CD4-positive, alpha-beta T cell treated with Interleukin-15 for 1 hour (primary cell): ENCODE measurements around the gene PLA2G2A.
"Not testable (repeated sequence)": the region's sequence is repeated elsewhere in the genome, so short reads cannot be mapped to it uniquely, and the experiment has no call there.

ENCODE experiments used
- DNase-seq: peaks from one replicate; pipeline ENCODE4 v3.0.0-alpha.2; 2020

The PLA2G2A gene

GRCh38 chr1:19979494-19979977 lies at the start of gene PLA2G2A:
PLA2G2A (minus strand) TSS chr1:19979618; CDS start chr1:19978773, 845 bp downstream.
- DNase-seq = no peak

DNA sequence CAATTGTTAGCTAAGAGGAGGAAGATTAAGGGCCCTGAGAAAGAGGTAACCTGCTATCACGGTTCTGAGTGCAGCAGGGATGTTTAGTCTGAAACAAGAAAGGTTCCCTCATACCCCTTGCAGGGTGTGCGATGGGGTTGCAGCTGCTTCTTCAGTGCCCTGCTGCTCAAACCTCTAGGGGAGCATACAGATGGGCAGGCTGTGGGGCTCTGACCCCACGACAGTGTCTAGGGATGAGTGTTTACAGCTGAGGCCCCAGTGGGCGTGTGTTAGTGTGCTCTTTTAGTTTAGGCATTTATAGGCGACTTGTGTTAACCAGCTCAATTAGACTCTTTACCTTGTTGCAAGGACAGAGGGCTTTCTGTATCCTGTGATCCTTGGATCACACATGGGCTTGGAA lies 49.3 kb upstream of the PLA2G2A start:
- DNase-seq = no peak

DNA sequence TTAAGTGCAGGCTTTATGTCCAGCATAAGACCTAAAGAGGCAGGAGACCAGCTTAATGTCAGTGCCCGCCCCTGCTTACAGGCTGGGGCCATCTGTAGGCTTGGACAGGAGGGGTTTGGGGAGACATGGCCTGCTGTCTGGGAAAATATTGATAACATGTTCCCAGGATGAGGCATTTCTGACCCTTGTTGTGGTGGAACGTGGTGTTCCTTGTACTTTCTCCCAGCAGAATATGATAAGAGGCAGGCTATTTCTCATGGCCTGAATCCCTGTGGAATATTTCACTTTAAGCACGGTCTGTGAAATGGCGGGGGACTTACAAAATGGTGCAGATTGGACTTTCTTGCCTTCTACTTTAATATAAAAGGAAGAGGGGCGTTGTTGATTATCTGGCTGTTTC lies 48.7 kb upstream of the PLA2G2A start:
- DNase-seq = no peak

GRCh38 chr1:20017741-20018140 lies 38.3 kb upstream of the PLA2G2A start:
- DNase-seq = no peak

GRCh38 chr1:20014153-20014552 lies 34.7 kb upstream of the PLA2G2A start:
- no peak for DNase-seq

DNA sequence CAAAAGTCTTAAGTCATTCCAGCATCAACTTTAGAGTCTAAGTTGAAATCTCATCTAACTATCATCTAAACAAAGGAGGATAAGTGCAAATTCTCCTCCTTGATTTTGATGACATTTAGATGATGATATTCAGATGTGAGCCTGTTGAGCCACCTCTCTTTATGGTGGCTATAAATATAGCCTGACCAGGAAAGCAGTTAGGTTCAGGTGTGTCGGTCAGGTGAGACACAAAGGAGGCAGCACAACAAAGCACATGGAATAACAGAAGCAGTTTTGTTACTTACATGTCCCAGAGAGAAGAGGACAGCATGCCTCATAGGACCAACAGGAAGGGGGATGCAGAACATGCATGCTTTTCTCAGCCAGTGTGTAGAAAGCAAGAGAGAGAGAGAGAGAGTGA lies 30.6 kb upstream of the PLA2G2A start:
- no peak for DNase-seq

DNA sequence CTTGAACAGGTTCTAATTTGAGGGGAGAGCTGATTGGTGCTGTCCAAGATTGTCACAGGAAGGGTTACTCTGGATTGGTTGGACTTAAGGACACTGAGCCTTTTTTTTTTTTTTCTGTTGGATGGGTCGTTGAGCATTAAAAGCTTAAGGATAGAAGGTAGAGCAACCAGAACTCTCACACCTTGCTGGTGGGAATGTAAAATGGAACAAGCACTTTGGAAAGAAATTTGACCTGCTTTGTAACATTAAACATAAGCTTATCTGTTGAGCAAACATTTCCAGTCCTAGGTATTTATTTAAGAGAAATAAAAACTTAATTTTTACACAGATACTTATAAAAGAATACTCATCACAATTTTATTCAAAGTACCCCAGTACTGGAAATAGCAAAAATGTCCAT lies 29.8 kb upstream of the PLA2G2A start:
- DNase-seq = no peak

GRCh38 chr1:20008391-20008841 lies 29.0 kb upstream of the PLA2G2A start:
- no peak for DNase-seq

- not testable (repeated sequence) for DNase-seq
Measured at GRCh38 chr1:19998823-19999222, 19.4 kb upstream of the PLA2G2A start.

DNA sequence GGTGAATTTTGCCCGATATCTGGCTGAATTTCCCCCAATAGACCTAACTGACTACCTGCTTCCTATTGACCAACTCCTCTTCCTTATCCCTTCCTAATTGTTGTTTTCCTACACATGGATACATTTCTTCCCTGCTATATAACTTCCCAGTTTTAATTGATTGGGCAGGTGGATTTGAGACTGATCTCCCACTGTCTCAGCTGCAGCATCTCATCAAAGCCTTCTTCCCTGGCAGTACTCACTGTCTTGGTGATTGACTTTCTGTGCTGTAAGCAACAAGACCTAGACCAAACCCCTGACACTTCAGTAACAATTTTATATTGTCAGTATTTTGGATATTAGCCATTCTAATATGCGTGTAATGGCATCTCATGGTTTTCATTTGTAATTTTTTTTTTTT lies 11.3 kb upstream of the PLA2G2A start:
- DNase-seq = no peak

DNA sequence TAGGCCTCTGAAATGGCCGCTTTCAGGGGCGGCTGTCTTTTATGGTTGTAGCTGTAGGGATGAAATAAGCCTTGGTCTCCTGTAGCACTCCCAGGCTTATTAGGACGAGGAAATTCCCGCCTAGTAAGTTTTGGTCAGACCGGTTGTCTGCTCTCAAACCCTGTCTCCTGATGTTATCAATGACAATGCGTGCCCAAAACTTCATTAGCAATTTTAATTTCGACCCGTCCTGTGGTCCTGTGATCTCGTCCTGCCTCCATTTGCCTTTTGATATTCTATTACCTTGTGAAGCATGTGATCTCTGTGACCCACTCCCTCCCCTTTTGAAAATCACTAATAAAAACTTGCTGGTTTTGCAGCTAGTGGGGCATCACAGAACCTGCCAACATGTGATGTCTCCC lies 10.8 kb upstream of the PLA2G2A start:
- DNase-seq = not testable (repeated sequence)

DNA sequence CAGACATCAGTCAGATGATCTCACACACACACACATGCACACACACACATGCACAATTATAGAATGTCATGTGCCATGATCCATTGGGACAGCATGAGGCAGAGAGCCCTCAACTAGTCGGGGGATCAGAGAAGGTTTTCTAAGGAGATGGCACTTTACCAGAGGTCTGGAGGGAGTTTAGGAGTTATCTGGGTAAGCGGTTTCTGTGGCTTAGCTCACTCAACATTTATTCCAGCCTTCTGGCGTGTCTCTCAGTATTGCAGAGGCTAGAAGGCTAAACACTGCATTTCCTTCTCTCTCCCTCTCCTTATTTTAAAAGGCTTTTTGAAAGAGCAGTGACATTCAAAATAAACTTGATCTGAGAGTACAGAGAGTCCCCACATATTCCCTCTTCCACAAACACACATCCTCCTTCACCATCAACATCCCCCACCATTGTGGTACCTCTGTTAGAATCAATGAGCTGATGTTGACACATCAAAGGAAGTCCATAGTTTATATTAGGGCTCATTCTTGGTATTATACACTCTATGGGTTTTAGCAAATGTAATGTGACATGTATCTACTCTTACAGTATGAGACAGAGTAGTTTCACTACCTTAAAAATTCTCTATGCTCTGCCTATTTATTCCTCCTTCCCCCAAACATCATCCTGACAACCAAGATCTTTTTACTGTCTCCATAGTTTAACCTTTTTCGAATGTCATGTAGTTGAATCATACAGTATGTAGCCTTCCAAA lies 9.0 kb upstream of the PLA2G2A start:
- DNase-seq = no peak

- no peak for DNase-seq
Measured at GRCh38 chr1:19987719-19988118, 8.3 kb upstream of the PLA2G2A start.

DNA sequence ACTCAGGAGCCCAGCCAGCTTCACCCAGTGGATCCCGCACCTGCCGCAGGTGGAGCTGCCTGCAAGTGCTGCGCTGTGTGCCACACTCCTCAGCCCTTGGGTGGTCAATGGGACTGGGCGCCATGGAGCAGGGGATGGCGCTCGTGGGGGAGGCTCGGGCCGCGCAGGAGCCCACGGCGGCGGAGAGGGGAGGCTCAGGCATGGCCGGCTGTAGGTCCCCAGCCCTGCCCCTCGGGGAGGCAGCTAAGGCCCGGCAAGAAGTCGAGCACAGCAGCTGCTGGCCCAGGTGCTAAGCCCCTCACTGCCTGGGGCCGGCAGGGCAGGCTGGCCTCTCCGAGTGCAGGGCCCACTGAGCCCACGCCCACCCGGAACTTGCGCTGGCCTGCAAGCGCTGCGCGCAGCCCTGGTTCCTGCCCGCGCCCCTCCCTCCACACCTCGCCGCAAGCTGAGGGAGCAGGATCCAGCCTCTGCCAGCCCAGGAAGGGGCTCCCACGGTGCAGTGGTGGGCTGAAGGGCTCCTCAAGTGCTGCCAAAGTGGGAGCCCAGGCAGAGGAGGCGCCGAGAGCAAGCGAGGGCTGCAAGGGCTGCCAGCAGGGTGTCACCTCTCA lies 5.1 kb upstream of the PLA2G2A start:
- not testable (repeated sequence) for DNase-seq

DNA sequence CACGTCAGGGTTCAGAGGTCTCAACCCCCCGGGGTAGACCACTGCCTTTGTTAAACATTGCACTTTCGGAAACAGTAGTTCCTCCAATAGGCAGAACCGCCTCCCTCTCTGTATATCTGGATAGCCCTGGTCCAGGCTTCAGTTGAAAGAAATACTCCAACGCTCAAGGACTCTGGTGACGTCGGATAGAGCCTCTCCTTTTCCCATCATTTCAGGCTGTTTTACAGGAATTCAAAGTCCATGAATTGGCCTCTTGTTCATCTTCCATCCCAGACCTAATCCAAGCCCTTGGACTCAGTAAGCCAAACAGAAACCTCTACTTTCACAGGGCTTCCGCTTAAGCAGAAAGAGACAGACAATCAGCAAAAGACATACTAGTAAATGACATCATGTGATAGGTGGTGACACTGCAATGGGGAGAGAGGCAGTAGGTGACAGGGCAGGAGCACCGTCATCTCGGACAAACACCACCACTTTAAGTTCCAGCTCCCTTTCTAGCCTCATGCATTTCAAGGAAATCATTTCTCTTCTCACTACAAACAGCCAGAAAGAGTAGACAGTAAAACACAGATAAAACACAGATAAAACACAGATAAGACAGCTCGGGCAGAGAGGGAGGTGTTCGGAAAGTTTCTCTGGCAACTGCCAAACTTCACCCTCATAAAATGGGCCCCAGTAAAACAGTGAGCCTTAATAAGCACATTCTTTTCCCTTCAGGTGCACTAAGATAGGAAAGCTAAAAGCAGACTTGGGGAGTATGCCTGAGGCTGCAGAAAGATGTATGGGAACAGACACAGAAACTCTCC lies 2.3 kb upstream of the PLA2G2A start:
- DNase-seq = no peak

- DNase-seq = no peak
Measured at GRCh38 chr1:19981170-19981506, 1.7 kb upstream of the PLA2G2A start.

DNA sequence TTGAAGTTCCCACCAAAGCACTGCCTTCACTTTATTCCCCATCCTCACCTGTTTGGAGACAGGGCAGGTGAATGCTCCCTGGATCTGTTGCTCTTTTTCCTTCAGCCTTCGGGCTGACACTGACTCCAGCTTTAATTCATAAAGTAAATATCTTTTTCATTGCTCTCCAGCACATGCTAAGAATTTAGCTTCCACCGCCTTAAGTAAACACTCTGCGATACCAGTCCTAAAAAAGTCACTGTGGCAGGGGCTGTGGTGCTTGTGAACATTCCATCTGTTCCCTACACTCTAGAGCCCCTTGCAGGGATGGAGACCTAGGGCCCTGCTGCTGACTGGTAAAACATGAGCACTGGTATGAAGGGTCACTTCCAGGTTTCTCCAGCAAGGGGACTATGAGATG lies 896 bp upstream of the PLA2G2A start:
- DNase-seq = no peak

DNA sequence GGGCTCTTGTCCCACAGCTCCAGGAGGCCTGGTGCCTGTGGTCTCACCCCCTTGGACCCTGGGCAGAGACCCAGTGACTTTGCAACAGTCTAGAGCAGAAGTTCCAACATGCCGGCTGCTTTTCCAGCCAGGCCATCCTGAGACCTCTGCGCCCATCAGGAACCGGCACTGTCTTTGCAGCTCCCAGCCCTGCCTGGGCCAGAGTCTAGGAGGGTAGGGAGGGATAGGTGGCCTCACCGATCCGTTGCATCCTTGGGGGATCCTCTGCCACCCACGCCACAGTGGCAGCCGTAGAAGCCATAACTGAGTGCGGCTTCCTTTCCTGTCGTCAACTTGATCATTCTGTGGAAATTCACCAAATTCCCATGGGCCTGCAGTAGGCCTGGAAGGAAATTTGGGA lies 1.3 kb downstream of the PLA2G2A start:
- no peak for DNase-seq

GRCh38 chr1:19976317-19977003 lies 3.0 kb downstream of the PLA2G2A start:
- no peak for DNase-seq

DNA sequence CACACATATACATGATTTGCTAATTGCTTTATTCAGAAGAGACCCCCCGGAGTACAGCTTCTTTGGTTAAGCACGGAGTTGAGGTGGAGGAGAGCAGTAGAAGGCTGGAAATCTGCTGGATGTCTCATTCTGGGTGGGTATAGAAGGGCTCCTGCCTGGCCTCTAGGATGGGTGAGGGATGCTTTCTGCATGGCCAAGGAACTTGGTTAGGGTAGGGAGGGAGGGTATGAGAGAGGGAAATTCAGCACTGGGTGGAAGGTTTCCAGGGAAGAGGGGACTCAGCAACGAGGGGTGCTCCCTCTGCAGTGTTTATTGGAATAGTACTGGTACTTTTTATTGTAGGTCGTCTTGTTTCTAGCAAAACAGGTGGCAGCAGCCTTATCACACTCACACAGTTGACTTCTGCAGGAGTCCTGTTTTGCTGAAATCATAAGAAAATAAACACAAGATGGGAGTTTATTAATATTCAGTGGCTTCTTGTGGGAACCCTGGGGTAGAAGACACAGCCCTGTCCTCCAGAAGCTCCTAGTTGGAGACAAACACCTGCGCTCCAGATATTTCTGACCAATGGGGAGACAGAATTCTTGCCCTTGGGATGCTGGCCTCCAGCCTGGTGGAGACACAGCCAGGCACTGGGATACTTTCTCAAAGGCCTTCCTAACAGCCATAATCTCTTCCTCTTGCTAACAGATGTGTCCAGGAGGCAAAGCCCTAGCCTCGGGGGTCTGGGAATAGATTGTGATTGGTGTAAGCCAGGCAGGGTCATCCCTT lies 3.8 kb downstream of the PLA2G2A start:
- no peak for DNase-seq

GRCh38 chr1:19974822-19975416 lies 4.5 kb downstream of the PLA2G2A start:
- no peak for DNase-seq

GRCh38 chr1:19973616-19974015 lies 5.8 kb downstream of the PLA2G2A start:
- DNase-seq = no peak
